Parathyroid adenoma (tissue), 2 donors: ENCODE measurements around the gene XAB2.

Experiments
- H2AFZ ChIP-seq: fragments of 300-600 bp; sonication (generic); one replicate; pipeline ENCODE4 v1.7.0; 2017; ENCODE audit warnings: antibody characterized with exemption, mild to moderate bottlenecking
- H3K27ac ChIP-seq: fragments of 300-600 bp; sonication (generic); one replicate; pipeline ENCODE4 v1.7.0; 2017
- H3K27me3 ChIP-seq: fragments of 300-600 bp; sonication (generic); one replicate; pipeline ENCODE4 v1.7.0; 2017; ENCODE audit warnings: low read length; ENCODE audit not compliant: control insufficient read depth, insufficient read depth
- H3K36me3 ChIP-seq: fragments of 300-600 bp; sonication (generic); one replicate; pipeline ENCODE4 v1.7.0; 2017; ENCODE audit warnings: low read length; ENCODE audit not compliant: control insufficient read depth, insufficient read depth
- H3K4me1 ChIP-seq: fragments of 300-600 bp; sonication (generic); one replicate; pipeline ENCODE4 v1.7.0; 2017; ENCODE audit warnings: control low read depth
- H3K4me2 ChIP-seq: fragments of 300-600 bp; sonication (generic); one replicate; pipeline ENCODE4 v1.7.0; 2017; ENCODE audit warnings: low read length
- H3K4me3 ChIP-seq: fragments of 300-600 bp; sonication (generic); one replicate; pipeline ENCODE4 v1.7.0; 2017; ENCODE audit warnings: low read depth, low read length
- H3K79me2 ChIP-seq: fragments of 300-600 bp; sonication (generic); one replicate; pipeline ENCODE4 v1.7.0; 2017; ENCODE audit warnings: control low read depth
- H3K9ac ChIP-seq: fragments of 300-600 bp; sonication (generic); one replicate; pipeline ENCODE4 v1.7.0; 2017; ENCODE audit warnings: mild to moderate bottlenecking
- H3K9me3 ChIP-seq: fragments of 300-600 bp; sonication (generic); one replicate; pipeline ENCODE4 v1.7.0; 2017; ENCODE audit warnings: low read length; ENCODE audit not compliant: control insufficient read depth
- CTCF ChIP-seq: fragments of 300-600 bp; sonication (generic); IDR thresholded peaks from one replicate; pipeline ENCODE4 v1.7.0; 2017; ENCODE audit warnings: antibody characterized with exemption, mild to moderate bottlenecking
- donor health status: primary hyperparathyroidism.

The XAB2 gene

GRCh38 chr19:7674010-7675005, 45.0 kb upstream of the XAB2 start:
- no peak overlapping the region for H3K27ac ChIP-seq
- H3K4me3 ChIP-seq: no peak overlapping the region
- H3K27me3 ChIP-seq: peaks cover 3% of the 10 kb centered on the region
- TF ChIP-seq CTCF: no peak
- H3K79me2 ChIP-seq: no peaks in the 10 kb centered on the region
- no peaks in the 10 kb centered on the region for H3K9me3 ChIP-seq
- no peak overlapping the region for H2AFZ ChIP-seq
- no peaks in the 10 kb centered on the region for H3K36me3 ChIP-seq
- no peak overlapping the region for H3K9ac ChIP-seq
- H3K4me1 ChIP-seq: no peaks in the 10 kb centered on the region
- no peak overlapping the region for H3K4me2 ChIP-seq

- H2AFZ ChIP-seq: no peak overlapping the region
- H3K4me2 ChIP-seq: no peak overlapping the region
- H3K9me3 ChIP-seq: no peaks in the 10 kb centered on the region
- no peak overlapping the region for H3K9ac ChIP-seq
- H3K36me3 ChIP-seq: no peaks in the 10 kb centered on the region
- no peaks in the 10 kb centered on the region for H3K4me1 ChIP-seq
- H3K4me3 ChIP-seq: no peak overlapping the region
- no peak overlapping the region for H3K27ac ChIP-seq
- H3K27me3 ChIP-seq: peaks cover 3% of the 10 kb centered on the region
- no peak for TF ChIP-seq CTCF
- no peaks in the 10 kb centered on the region for H3K79me2 ChIP-seq
These were observed 43.2 kb upstream of the XAB2 start for GRCh38 chr19:7672522-7672921.

DNA sequence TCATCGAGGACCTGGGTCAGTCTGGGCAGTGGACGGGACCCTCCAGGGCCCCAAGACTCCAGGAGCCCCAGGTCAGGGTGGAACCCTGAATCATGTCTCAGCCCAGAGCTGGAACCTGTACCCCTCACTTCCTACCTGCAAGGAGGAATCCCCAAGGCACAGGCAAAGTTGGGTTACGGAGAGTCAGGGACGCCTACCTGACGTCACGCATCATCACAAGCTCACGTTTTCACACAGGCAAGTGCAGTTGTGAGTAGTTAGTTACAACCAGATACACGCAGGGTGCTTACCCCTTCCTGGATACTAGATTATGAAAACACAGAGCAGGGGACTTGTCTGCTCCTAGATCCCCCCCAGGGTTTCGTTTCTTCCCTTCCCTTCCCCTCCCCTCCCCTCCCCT, 41.4 kb upstream of the XAB2 start:
- H3K27me3 ChIP-seq: no peaks in the 10 kb centered on the region
- no peaks in the 10 kb centered on the region for H3K9me3 ChIP-seq
- H3K27ac ChIP-seq: no peak overlapping the region
- no peak overlapping the region for H3K4me3 ChIP-seq
- H3K4me2 ChIP-seq: no peak overlapping the region
- no peaks in the 10 kb centered on the region for H3K36me3 ChIP-seq
- no peak overlapping the region for H2AFZ ChIP-seq
- TF ChIP-seq CTCF: no peak
- no peaks in the 10 kb centered on the region for H3K79me2 ChIP-seq
- H3K9ac ChIP-seq: no peak overlapping the region
- H3K4me1 ChIP-seq: no peaks in the 10 kb centered on the region

- Histone ChIP-seq H3K4me2 (peak overlapping the region; percentile 53), H3K9ac (no peak overlapping the region), H3K36me3 (no peaks in the 10 kb centered on the region), H3K9me3 (no peaks in the 10 kb centered on the region), H3K4me1 (no peaks in the 10 kb centered on the region), H3K4me3 (no peak overlapping the region), H2AFZ (no peak overlapping the region), H3K79me2 (no peaks in the 10 kb centered on the region), H3K27ac (no peak overlapping the region), H3K27me3 (no peaks in the 10 kb centered on the region)
- TF ChIP-seq CTCF: no peak
These were observed 40.9 kb upstream of the XAB2 start for GRCh38 chr19:7670150-7670783.
